Measurements from ENCODE around the gene DEK.

The DEK gene

GRCh38 chr6:18268066-18268465 is 3.7 kb upstream of the DEK start:
- in situ Hi-C loops (cut with MboI; ENCODE audit: low pct_unique_long_range_greater_than_20kb, low sequenced_read_pairs, unreplicated experiment): no loop called here
- TF ChIP-seq CTCF (IDR thresholded peaks at IDR 0.05; ENCODE audit: extremely low read depth, insufficient read depth, missing control alignments): no peak
- DNase-seq (ENCODE audit: low spot score): no peak

GRCh38 chr6:18266523-18266912 is 2.2 kb upstream of the DEK start:
- in situ Hi-C loops (cut with MboI; ENCODE audit: low pct_unique_long_range_greater_than_20kb, low sequenced_read_pairs, unreplicated experiment): no loop called here
- no peak for DNase-seq (ENCODE audit: low spot score)
- no peak for TF ChIP-seq CTCF (IDR thresholded peaks at IDR 0.05; ENCODE audit: extremely low read depth, insufficient read depth, missing control alignments)

- DNase-seq (ENCODE audit: low spot score): no peak
- in situ Hi-C loops (cut with MboI; ENCODE audit: low pct_unique_long_range_greater_than_20kb, low sequenced_read_pairs, unreplicated experiment): no loop called here
- no peak for TF ChIP-seq CTCF (IDR thresholded peaks at IDR 0.05; ENCODE audit: extremely low read depth, insufficient read depth, missing control alignments)
Observed at GRCh38 chr6:18265787-18266522, 1.6 kb upstream of the DEK start.

- in situ Hi-C loops (cut with MboI; ENCODE audit: low pct_unique_long_range_greater_than_20kb, low sequenced_read_pairs, unreplicated experiment): no loop called here
- TF ChIP-seq CTCF (IDR thresholded peaks at IDR 0.05; ENCODE audit: extremely low read depth, insufficient read depth, missing control alignments): no peak
Observed at GRCh38 chr6:18264923-18265377, 620 bp upstream of the DEK start.

GRCh38 chr6:18263418-18264218 is 712 bp downstream of the DEK start:
- in situ Hi-C loops (cut with MboI; ENCODE audit: low pct_unique_long_range_greater_than_20kb, low sequenced_read_pairs, unreplicated experiment): no loop called here
- TF ChIP-seq CTCF (IDR thresholded peaks at IDR 0.05; ENCODE audit: extremely low read depth, insufficient read depth, missing control alignments): no peak
- peak; percentile 17 for DNase-seq (ENCODE audit: low spot score)

More at GRCh38 chr6:18264923-18265377, 620 bp upstream of the DEK start:
- DNase-seq (ENCODE audit: low spot score): no peak

GRCh38 chr6:18262702-18263417 is 1.5 kb downstream of the DEK start:
- in situ Hi-C loops (cut with MboI; ENCODE audit: low pct_unique_long_range_greater_than_20kb, low sequenced_read_pairs, unreplicated experiment): no loop called here
- DNase-seq (ENCODE audit: low spot score): peak; percentile 83
- TF ChIP-seq CTCF (IDR thresholded peaks at IDR 0.05; ENCODE audit: extremely low read depth, insufficient read depth, missing control alignments): no peak
